ENCODE results near the gene SPATA24.
"Not testable (repeated sequence)": the region's sequence is repeated elsewhere in the genome, so short reads cannot be mapped to it uniquely, and the experiment has no call there.

SPATA24 gene

GRCh38 chr5:139415869-139416268 lies 12.0 kb upstream of the SPATA24 start:
- DNase-seq = no peak

GRCh38 chr5:139415221-139415861 lies 11.5 kb upstream of the SPATA24 start:
- no peak for DNase-seq

- DNase-seq = no peak
These were observed 10.8 kb upstream of the SPATA24 start for GRCh38 chr5:139414581-139415130.

GRCh38 chr5:139413963-139414362 lies 10.1 kb upstream of the SPATA24 start:
- no peak for DNase-seq

- DNase-seq = no peak
These were observed 9.3 kb upstream of the SPATA24 start for GRCh38 chr5:139413153-139413552.

GRCh38 chr5:139410993-139411828 lies 7.3 kb upstream of the SPATA24 start:
- no peak for DNase-seq

- DNase-seq = no peak
These were observed 6.5 kb upstream of the SPATA24 start for GRCh38 chr5:139410121-139410992.

- DNase-seq = not testable (repeated sequence)
These were observed 5.2 kb upstream of the SPATA24 start for GRCh38 chr5:139409116-139409515.

GRCh38 chr5:139408191-139408590 lies 4.3 kb upstream of the SPATA24 start:
- no peak for DNase-seq

- no peak for DNase-seq
These were observed 3.6 kb upstream of the SPATA24 start for GRCh38 chr5:139407517-139407916.

GRCh38 chr5:139406963-139407362 lies 3.1 kb upstream of the SPATA24 start:
- DNase-seq = no peak

GRCh38 chr5:139404484-139404840 lies 573 bp upstream of the SPATA24 start:
- no peak for DNase-seq

GRCh38 chr5:139403418-139403786 lies 487 bp downstream of the SPATA24 start:
- no peak for DNase-seq

- no peak for DNase-seq
These were observed 1.2 kb downstream of the SPATA24 start for GRCh38 chr5:139402561-139403158.

- no peak for DNase-seq
These were observed 2.3 kb downstream of the SPATA24 start for GRCh38 chr5:139401546-139401945.

GRCh38 chr5:139399501-139400121 lies 4.3 kb downstream of the SPATA24 start:
- no peak for DNase-seq

- DNase-seq = no peak
These were observed 6.0 kb downstream of the SPATA24 start for GRCh38 chr5:139397921-139398320.

- no peak for DNase-seq
These were observed 7.2 kb downstream of the SPATA24 start for GRCh38 chr5:139396691-139397090.

GRCh38 chr5:139395844-139396640 lies 7.8 kb downstream of the SPATA24 start:
- DNase-seq = no peak

- DNase-seq = no peak
These were observed 9.0 kb downstream of the SPATA24 start, which contains the start of gene PROB1 for GRCh38 chr5:139394654-139395566. Gene PROB1, minus strand, starts transcription at chr5:139395104. Its CDS starts 23 bp downstream, at chr5:139395081.
